ENCODE data around the gene ZNF532.

Gene ZNF532

DNA sequence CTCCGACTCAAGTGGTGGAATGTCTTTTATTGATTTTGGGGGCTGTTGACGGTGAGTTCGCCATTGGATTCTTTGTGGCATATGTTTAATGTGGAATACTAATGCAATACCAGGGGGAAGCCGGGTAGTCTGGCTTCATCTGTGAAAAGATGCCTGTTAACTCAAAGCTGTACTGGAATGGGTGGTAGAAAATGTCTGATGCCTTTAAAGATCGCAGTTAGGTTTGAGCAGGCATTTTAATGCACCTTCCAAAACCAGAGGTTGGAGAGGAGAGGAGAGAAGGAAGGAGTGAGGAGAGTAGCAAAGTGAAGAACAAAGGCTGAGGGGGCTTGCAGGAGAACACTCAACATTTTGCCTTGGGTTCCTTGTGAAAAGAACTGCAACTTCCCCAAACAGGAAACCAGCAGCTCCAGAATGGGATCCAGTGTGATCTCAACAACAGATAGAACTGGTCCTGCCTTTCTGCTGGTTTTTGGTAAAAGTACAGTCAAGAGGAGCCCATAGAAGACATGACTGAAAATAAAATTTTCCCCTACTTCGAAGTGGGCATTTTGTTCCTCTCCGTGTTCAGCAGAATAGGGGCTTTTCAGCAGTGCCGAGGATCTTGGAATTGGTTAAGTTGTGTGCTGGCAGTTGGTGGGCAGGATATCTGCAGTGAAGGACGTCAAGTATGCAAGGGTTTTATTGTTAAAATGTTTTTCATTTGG is 1.5 kb downstream of the ZNF532 start:
- peaks cover 5% of the 10 kb centered on the region for H3K79me1 ChIP-seq (ENCODE audit: low read depth, low read length)
- H3K4me1 ChIP-seq (ENCODE audit: control insufficient read depth in 2 of 2, insufficient read depth in 1 of 2, low read depth in 1 of 2, low read length in 2 of 2), result peaks cover 30 to 33% of the 10 kb centered on the region in 2 donors
- no CpG with 5 or more reads among the region's 9 CpGs for WGBS, 2 donors (ENCODE audit: extremely low coverage in 2 of 2, insufficient read length in 2 of 2, insufficient replicate concordance in 1 of 2)

DNA sequence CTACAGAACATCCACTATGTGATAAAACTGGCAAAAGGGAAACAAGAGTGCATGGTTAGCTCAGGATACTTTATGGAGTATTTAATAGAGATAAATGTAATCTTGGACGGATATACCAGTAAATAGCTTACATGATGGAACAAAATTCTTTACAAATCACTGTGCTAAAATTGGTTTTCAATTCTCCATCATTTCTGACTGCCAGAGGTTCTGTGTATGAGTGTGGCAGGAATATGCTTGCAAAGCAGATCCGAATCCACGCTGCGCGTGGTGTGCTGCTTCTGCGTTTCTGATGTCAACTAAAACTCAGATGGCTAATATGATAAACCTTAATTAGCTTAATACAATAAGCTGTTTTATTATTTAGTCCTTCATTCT is 2.1 kb downstream of the ZNF532 start:
- Histone ChIP-seq H4K91ac (ENCODE audit: low read depth, low read length, poor library complexity) (no peak overlapping the region), H3K18ac (ENCODE audit: low read length) (no peak overlapping the region), H2BK15ac (ENCODE audit: low read length) (no peak overlapping the region), H3K79me1 (ENCODE audit: low read depth, low read length) (peaks cover 5% of the 10 kb centered on the region), H3K4me1 (ENCODE audit: control insufficient read depth in 2 of 2, insufficient read depth in 1 of 2, low read depth in 1 of 2, low read length in 2 of 2) (peaks cover 27 to 31% of the 10 kb centered on the region in 2 donors), H3K36me3 (replicated peaks in 1 of 2; ENCODE audit: control insufficient read depth in 2 of 2, insufficient read depth in 2 of 2, low read length in 2 of 2) (peaks cover 25 to 68% of the 10 kb centered on the region in 2 donors), H2BK5ac (ENCODE audit: low read length) (no peak overlapping the region), H3K4me2 (ENCODE audit: insufficient read depth, low read length, poor library complexity, severe bottlenecking) (peak overlapping the region; percentile 35), H3K4ac (ENCODE audit: low read length) (no peak overlapping the region), H2BK12ac (ENCODE audit: low read length) (no peak overlapping the region), H3K4me3 (ENCODE audit: low read length in 2 of 2) (no peak overlapping the region), H2AK5ac (ENCODE audit: low read depth, low read length) (no peak overlapping the region), H3K9me3 (replicated peaks in 1 of 2; ENCODE audit: control insufficient read depth in 2 of 2, insufficient read depth in 1 of 2, low read depth in 1 of 2, low read length in 2 of 2) (peaks cover 6 to 24% of the 10 kb centered on the region in 2 donors), H2AFZ (ENCODE audit: low read length) (no peak overlapping the region), H3K14ac (ENCODE audit: low read length) (no peak overlapping the region), H3K9ac (ENCODE audit: low read depth, low read length, poor library complexity) (no peak overlapping the region), H2BK120ac (ENCODE audit: low read depth, low read length) (no peak overlapping the region), H4K8ac (ENCODE audit: low read depth, low read length) (no peak overlapping the region), H3K27ac (replicated peaks; ENCODE audit: low read length) (no peak overlapping the region), H3K23ac (ENCODE audit: low read depth, low read length, poor library complexity) (no peak overlapping the region), H3K27me3 (ENCODE audit: control insufficient read depth in 3 of 3, insufficient read depth in 3 of 3, low read depth in 1 of 3, low read length in 3 of 3) (no peaks in the 10 kb centered on the region)
- no CpG with 5 or more reads among the region's 6 CpGs for WGBS, 2 donors (ENCODE audit: extremely low coverage in 2 of 2, insufficient read length in 2 of 2, insufficient replicate concordance in 1 of 2)
- no peak for DNase-seq (ENCODE audit: low spot score)

More for the DNA sequence above, 1.5 kb downstream of the ZNF532 start:
- Histone ChIP-seq H2BK15ac (ENCODE audit: low read length) (no peak overlapping the region), H3K27me3 (ENCODE audit: control insufficient read depth in 3 of 3, insufficient read depth in 3 of 3, low read depth in 1 of 3, low read length in 3 of 3) (no peaks in the 10 kb centered on the region), H2AFZ (ENCODE audit: low read length) (no peak overlapping the region), H3K27ac (replicated peaks; ENCODE audit: low read length) (peak overlapping the region; percentile 41), H3K9me3 (replicated peaks in 1 of 2; ENCODE audit: control insufficient read depth in 2 of 2, insufficient read depth in 1 of 2, low read depth in 1 of 2, low read length in 2 of 2) (peaks cover 6 to 24% of the 10 kb centered on the region in 2 donors), H3K4me3 (ENCODE audit: low read length in 2 of 2) (peak overlapping the region in 1 of 2 donors; percentile 67), H3K14ac (ENCODE audit: low read length) (no peak overlapping the region), H3K36me3 (replicated peaks in 1 of 2; ENCODE audit: control insufficient read depth in 2 of 2, insufficient read depth in 2 of 2, low read length in 2 of 2) (peaks cover 22 to 63% of the 10 kb centered on the region in 2 donors), H2BK120ac (ENCODE audit: low read depth, low read length) (no peak overlapping the region), H3K18ac (ENCODE audit: low read length) (no peak overlapping the region), H4K91ac (ENCODE audit: low read depth, low read length, poor library complexity) (no peak overlapping the region), H4K8ac (ENCODE audit: low read depth, low read length) (no peak overlapping the region), H3K4me2 (ENCODE audit: insufficient read depth, low read length, poor library complexity, severe bottlenecking) (peak overlapping the region; percentile 35), H3K4ac (ENCODE audit: low read length) (no peak overlapping the region), H2BK12ac (ENCODE audit: low read length) (no peak overlapping the region), H2AK5ac (ENCODE audit: low read depth, low read length) (no peak overlapping the region), H3K23ac (ENCODE audit: low read depth, low read length, poor library complexity) (no peak overlapping the region), H2BK5ac (ENCODE audit: low read length) (no peak overlapping the region), H3K9ac (ENCODE audit: low read depth, low read length, poor library complexity) (no peak overlapping the region)
- no peak for DNase-seq (ENCODE audit: low spot score)

DNA sequence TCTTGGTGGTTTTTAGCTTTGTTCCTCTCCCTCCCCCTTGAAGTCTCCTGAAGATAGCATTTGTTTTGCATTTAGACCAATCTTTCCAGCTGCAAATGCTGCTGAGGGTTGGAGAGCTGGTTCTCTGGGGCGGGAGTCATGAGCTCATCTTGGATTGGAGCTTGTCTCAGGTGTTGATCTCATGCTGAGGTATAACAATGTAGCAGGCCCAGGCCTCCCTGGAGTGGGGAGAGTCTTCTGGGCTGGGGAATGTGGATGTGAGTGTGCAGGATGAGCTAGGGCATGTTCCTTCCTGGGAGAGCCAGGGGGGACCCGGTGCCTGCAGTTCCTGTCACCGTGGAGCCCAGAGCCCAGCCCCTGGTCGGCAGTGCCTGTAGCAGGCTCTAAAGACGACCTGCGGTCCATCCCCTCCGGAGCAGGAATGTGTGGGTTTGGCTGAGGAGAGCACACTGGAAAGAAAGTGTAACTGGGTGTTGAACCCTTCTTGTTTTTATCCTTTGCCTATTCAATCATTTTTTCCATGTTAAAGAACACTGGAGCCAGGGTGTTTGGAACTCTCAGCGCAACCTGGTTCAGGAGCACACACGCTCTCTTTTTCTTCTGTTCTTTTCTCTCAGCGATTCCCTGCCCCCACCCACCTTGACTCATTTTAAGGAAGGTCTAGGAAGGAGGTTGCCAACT is 2.7 kb downstream of the ZNF532 start:
- H3K4ac ChIP-seq (ENCODE audit: low read length), result no peak overlapping the region
- no peak overlapping the region for H2BK15ac ChIP-seq (ENCODE audit: low read length)
- DNase-seq (ENCODE audit: low spot score), result no peak
- H4K91ac ChIP-seq (ENCODE audit: low read depth, low read length, poor library complexity), result no peak overlapping the region
- peaks cover 22 to 31% of the 10 kb centered on the region in 2 donors for H3K4me1 ChIP-seq (ENCODE audit: control insufficient read depth in 2 of 2, insufficient read depth in 1 of 2, low read depth in 1 of 2, low read length in 2 of 2)
- H4K8ac ChIP-seq (ENCODE audit: low read depth, low read length), result no peak overlapping the region
- no peak overlapping the region for H3K4me2 ChIP-seq (ENCODE audit: insufficient read depth, low read length, poor library complexity, severe bottlenecking)
- H3K9ac ChIP-seq (ENCODE audit: low read depth, low read length, poor library complexity), result no peak overlapping the region
- no peak overlapping the region for H2BK12ac ChIP-seq (ENCODE audit: low read length)
- WGBS, 2 donors (ENCODE audit: extremely low coverage in 2 of 2, insufficient read length in 2 of 2, insufficient replicate concordance in 1 of 2), result no CpG with 5 or more reads among the region's 10 CpGs
- no peak overlapping the region for H2BK120ac ChIP-seq (ENCODE audit: low read depth, low read length)
- peak overlapping the region; percentile 40 for H3K18ac ChIP-seq (ENCODE audit: low read length)
- H3K23ac ChIP-seq (ENCODE audit: low read depth, low read length, poor library complexity), result no peak overlapping the region
- H3K14ac ChIP-seq (ENCODE audit: low read length), result no peak overlapping the region
- H2BK5ac ChIP-seq (ENCODE audit: low read length), result no peak overlapping the region
- H2AK5ac ChIP-seq (ENCODE audit: low read depth, low read length), result no peak overlapping the region
- H3K36me3 ChIP-seq (replicated peaks in 1 of 2; ENCODE audit: control insufficient read depth in 2 of 2, insufficient read depth in 2 of 2, low read length in 2 of 2), result peaks cover 25 to 75% of the 10 kb centered on the region in 2 donors
- H3K9me3 ChIP-seq (replicated peaks in 1 of 2; ENCODE audit: control insufficient read depth in 2 of 2, insufficient read depth in 1 of 2, low read depth in 1 of 2, low read length in 2 of 2), result peaks cover 6 to 24% of the 10 kb centered on the region in 2 donors
- H3K79me1 ChIP-seq (ENCODE audit: low read depth, low read length), result peaks cover 5% of the 10 kb centered on the region
- H3K4me3 ChIP-seq (ENCODE audit: low read length in 2 of 2), result no peak overlapping the region
- no peaks in the 10 kb centered on the region for H3K27me3 ChIP-seq (ENCODE audit: control insufficient read depth in 3 of 3, insufficient read depth in 3 of 3, low read depth in 1 of 3, low read length in 3 of 3)
- H2AFZ ChIP-seq (ENCODE audit: low read length), result no peak overlapping the region
- peak overlapping the region; percentile 17 for H3K27ac ChIP-seq (replicated peaks; ENCODE audit: low read length)

DNA sequence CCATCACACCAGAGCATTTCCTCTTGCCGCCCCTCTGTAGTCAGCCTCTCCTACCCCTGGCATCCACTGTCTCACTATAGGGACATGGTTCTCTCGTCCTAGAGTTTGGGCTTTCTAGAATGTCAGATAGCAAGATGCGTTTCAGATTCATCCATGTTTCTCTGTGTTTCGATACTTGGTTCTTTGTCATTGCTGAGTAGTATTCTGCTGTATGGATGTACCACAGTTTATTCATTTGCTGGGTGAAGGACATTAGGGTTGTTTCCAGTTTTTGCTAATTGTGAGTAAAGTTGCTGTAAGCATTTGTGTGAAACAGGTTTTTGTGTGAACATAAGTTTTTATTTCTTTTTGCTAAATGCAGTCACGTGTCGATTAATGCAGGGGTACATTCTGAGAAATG is 3.8 kb downstream of the ZNF532 start:
- Histone ChIP-seq H3K14ac (ENCODE audit: low read length) (no peak overlapping the region), H3K27ac (replicated peaks; ENCODE audit: low read length) (no peak overlapping the region), H2BK15ac (ENCODE audit: low read length) (no peak overlapping the region), H2AFZ (ENCODE audit: low read length) (no peak overlapping the region), H3K18ac (ENCODE audit: low read length) (no peak overlapping the region), H3K27me3 (ENCODE audit: control insufficient read depth in 3 of 3, insufficient read depth in 3 of 3, low read depth in 1 of 3, low read length in 3 of 3) (no peaks in the 10 kb centered on the region), H2BK120ac (ENCODE audit: low read depth, low read length) (no peak overlapping the region), H3K36me3 (replicated peaks in 1 of 2; ENCODE audit: control insufficient read depth in 2 of 2, insufficient read depth in 2 of 2, low read length in 2 of 2) (peaks cover 25 to 84% of the 10 kb centered on the region in 2 donors), H3K4ac (ENCODE audit: low read length) (no peak overlapping the region), H2BK5ac (ENCODE audit: low read length) (no peak overlapping the region), H4K91ac (ENCODE audit: low read depth, low read length, poor library complexity) (no peak overlapping the region), H3K4me2 (ENCODE audit: insufficient read depth, low read length, poor library complexity, severe bottlenecking) (no peak overlapping the region), H4K8ac (ENCODE audit: low read depth, low read length) (no peak overlapping the region), H3K9ac (ENCODE audit: low read depth, low read length, poor library complexity) (no peak overlapping the region), H3K4me1 (ENCODE audit: control insufficient read depth in 2 of 2, insufficient read depth in 1 of 2, low read depth in 1 of 2, low read length in 2 of 2) (peaks cover 22 to 31% of the 10 kb centered on the region in 2 donors), H3K23ac (ENCODE audit: low read depth, low read length, poor library complexity) (no peak overlapping the region), H3K9me3 (replicated peaks in 1 of 2; ENCODE audit: control insufficient read depth in 2 of 2, insufficient read depth in 1 of 2, low read depth in 1 of 2, low read length in 2 of 2) (peaks cover 6 to 24% of the 10 kb centered on the region in 2 donors), H2BK12ac (ENCODE audit: low read length) (no peak overlapping the region), H2AK5ac (ENCODE audit: low read depth, low read length) (no peak overlapping the region), H3K4me3 (ENCODE audit: low read length in 2 of 2) (no peak overlapping the region), H3K79me1 (ENCODE audit: low read depth, low read length) (peaks cover 5% of the 10 kb centered on the region)
- no peak for DNase-seq (ENCODE audit: low spot score)
- WGBS, 2 donors (ENCODE audit: extremely low coverage in 2 of 2, insufficient read length in 2 of 2, insufficient replicate concordance in 1 of 2), result no CpG with 5 or more reads among the region's 6 CpGs
